ENCODE data around the gene PPP6R2. TPM values are rescaled to one million over a fixed set of nuclear protein-coding genes. Genes with fewer than 3 reads are reported as not detected.
"Not testable (repeated sequence)": the region's sequence is repeated elsewhere in the genome, so short reads cannot be mapped to it uniquely, and the experiment has no call there.

The PPP6R2 gene
- total and polyA plus RNA-seq, 2 of the 4 experiments (the other 2 are of a cell fraction): 49.2 to 51.6 TPM

- H3K9me3 ChIP-seq (ENCODE audit: control insufficient read depth, insufficient read depth, low read length); H3K23ac ChIP-seq (ENCODE audit: low read depth, low read length); dilution Hi-C loops (cut with HindIII; ENCODE audit: low sequenced_read_pairs, unreplicated experiment); intact Hi-C loops (cut with micrococcal nuclease); H3K14ac ChIP-seq (replicated peaks; ENCODE audit: low read depth, low read length); H4K91ac ChIP-seq (ENCODE audit: insufficient read depth, low read depth, low read length); CTCF ChIA-PET; H3K4me1 ChIP-seq (ENCODE audit: control insufficient read depth, insufficient read depth, low read length); H3K27ac ChIP-seq (ENCODE audit: insufficient read depth, low read length); H3K4me2 ChIP-seq (ENCODE audit: low read depth, low read length); BruUV-seq (replicated peaks); H3K9me1 ChIP-seq (ENCODE audit: insufficient read depth, low read length); DNase-seq; ATAC-seq (ENCODE audit: low read depth); H3K4ac ChIP-seq (ENCODE audit: low read depth, low read length); H4K5ac ChIP-seq (ENCODE audit: low read depth, low read length); H3K27me3 ChIP-seq (ENCODE audit: control insufficient read depth, insufficient read depth, low read length); H3K9ac ChIP-seq (ENCODE audit: low read depth, low read length); H2BK120ac ChIP-seq (ENCODE audit: low read depth, low read length); H3K36me3 ChIP-seq (ENCODE audit: control insufficient read depth, insufficient read depth, low read length); H2BK15ac ChIP-seq (ENCODE audit: low read depth, low read length); H4K8ac ChIP-seq (ENCODE audit: low read depth in 2 of 2, low read length in 2 of 2); H3K18ac ChIP-seq (ENCODE audit: low read depth, low read length); H3K4me3 ChIP-seq (ENCODE audit: insufficient read depth, low read depth, low read length); H2BK5ac ChIP-seq (ENCODE audit: low read depth, low read length, poor library complexity, severe bottlenecking); H2BK20ac ChIP-seq (ENCODE audit: low read depth, low read length); H2AK9ac ChIP-seq (replicated peaks; ENCODE audit: low read depth, low read length, poor library complexity); H3K56ac ChIP-seq (ENCODE audit: extremely low read depth, insufficient read depth, low read length); H4K20me1 ChIP-seq (ENCODE audit: insufficient read depth, low read length); H2AK5ac ChIP-seq (ENCODE audit: low read depth, low read length); H2AFZ ChIP-seq (replicated peaks; ENCODE audit: low read length, poor library complexity): not testable (repeated sequence)
- H3K79me1 ChIP-seq (ENCODE audit: low read depth in 1 of 2, low read length in 2 of 2): peaks cover 5 to 16% of the 10 kb centered on the region in 2 experiments
- WGBS, 2 experiments (ENCODE audit: extremely low coverage in 2 of 2, insufficient read length in 1 of 2): 100% methylated on average over 1 of the region's 10 CpGs; no CpG with 5 or more reads in 1 of the 2 experiments
- in situ Hi-C loops (cut with MboI; ENCODE audit: low sequenced_read_pairs): loop anchor here (10.0 kb wide), 1 partner anchor 48 kb away; the partner anchor contains the start of gene MAPK11
- POLR2A ChIA-PET (ENCODE audit: unreplicated experiment): interaction anchor here (0.6 to 1.9 kb wide), 2 partner anchors 13 to 141 kb away, joined by 4 to 6 read pairs; no protein-coding TSS in a partner anchor
Measured at GRCh38 chr22:50322382-50323104, 20.6 kb upstream of the PPP6R2 start.
